GM21529 (cell line): ENCODE results near the gene PLA2G4F.

Experiments used
- ATAC-seq: cut with Tn5 transposase; IDR thresholded peaks from one replicate; pipeline ENCODE4 v1.9.1; 2021; ENCODE audit not compliant: unreplicated experiment

PLA2G4F gene

DNA sequence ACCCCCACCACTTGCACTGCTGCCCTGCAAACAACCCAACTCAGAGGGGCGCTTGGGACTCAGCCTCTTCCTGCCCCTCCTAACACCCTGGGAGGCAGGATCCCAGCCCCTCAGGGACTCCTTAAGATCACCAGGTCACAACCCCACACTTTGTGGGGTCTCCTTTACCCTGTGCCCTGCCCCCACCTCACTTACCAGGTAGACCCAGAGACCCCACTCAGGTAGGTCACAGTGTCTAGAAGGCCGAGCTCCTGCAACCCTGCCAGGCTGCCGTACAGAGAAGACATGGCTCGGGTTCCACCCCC lies 9.1 kb downstream of the PLA2G4F start:
- no peak for ATAC-seq

DNA sequence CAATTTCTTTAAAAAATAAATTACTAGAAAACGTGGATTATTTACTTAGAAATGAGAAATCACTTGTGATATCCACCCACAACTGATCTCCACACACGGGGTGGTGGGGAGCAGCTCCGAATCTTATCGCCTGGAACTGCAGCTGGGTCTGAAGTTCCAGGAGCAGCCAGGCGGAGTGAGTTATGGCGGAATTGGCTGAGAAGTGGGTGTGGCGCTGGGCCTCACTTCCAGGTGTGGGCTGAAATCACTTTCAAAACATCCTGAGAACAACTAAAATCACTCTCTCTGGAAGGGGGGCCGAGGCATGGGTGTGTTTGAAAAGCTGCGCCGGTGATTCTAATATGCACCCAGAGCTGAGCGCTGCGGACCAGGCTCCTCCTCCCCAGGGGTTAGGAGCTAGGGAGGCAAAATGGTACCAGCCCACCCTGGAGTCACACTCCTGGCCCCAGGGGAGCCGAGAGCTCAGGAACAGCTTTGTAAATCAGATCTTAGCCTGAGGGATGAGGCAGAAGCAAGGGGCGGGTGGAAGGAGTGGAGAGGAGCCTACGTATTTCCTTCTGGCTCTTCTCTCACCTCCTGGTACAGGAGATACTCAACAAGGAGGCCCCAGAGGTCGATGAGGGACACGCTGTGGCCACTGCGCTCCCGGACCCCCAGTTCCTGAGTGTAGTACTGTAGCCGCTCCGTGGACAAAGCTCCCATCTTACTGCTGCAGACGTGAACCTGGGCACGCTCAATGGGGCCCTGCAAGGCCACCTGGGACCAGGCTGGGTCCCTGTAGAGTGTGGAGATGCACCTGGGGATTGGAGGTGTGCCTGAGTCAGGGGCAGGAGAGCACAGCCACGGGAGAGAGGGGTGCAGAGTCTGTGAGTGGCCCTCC lies 9.6 kb downstream of the PLA2G4F start:
- ATAC-seq = no peak

DNA sequence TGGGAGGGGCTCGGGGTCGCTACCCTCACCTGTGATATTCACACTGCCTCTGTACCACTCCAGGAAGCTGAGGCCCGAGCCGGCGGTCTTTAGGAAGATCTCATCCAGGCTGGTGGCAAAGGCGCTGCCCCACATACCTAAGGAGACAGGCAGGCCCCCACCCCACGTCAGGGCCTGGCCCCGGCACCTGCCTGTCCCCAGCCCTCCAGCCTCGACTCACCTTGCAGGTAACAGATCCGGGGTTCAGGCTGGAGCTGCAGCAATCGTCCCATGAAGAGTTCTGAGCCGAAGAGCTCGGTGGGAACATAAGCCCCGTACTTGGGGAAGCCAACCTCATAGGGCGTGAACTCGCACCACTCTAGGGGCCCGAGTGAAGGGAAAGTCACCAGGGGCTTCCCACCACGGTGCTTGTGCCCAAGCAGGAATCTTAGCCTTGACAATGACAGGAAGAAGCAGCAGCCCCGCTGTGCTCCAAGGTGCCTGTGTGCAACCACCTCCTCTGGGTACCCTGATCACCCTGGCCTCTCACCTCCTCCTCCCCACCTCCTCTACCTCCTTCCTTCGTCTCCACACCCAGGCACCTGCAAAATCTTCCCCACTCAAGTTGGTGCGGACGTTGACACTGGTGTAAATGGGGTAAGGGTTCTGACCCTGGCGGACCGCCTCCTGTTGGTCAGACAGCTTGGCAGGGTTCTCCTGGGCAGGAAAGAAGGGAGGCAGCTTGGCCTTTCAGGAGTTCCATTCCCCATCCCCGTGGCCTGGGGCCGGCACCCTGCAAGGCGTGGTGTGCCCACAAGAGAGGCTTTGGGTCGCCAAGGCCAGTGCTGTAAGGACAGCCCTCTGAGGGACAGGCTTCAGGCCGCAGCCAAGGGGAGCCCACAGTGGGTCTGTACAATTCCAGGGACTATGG lies 10.6 kb downstream of the PLA2G4F start:
- no peak for ATAC-seq

DNA sequence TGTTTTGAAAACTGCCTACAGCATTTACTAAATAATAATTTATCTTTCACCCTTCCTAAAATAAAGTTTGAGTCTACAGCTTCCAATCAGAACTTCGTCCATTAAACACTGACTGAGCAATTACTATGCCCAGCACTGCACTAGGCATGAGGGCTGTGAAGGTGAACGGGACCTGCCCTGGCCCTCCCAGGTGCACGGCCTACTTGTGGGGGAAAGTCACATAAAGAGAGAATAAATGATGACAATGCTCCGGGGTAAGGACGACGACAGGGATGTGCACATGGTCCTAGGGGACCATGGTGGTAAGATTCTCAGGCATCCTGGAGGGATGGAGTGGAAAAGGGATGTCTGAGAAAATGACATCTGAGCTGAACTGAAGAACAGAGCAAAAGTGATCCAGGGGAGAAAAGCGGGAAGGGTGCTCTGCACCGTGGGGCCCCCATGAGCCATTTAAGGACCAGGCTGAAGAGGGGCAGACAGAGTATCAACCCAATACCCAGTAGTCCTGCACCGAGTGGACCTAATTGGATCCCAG lies 11.5 kb downstream of the PLA2G4F start:
- no peak for ATAC-seq

DNA sequence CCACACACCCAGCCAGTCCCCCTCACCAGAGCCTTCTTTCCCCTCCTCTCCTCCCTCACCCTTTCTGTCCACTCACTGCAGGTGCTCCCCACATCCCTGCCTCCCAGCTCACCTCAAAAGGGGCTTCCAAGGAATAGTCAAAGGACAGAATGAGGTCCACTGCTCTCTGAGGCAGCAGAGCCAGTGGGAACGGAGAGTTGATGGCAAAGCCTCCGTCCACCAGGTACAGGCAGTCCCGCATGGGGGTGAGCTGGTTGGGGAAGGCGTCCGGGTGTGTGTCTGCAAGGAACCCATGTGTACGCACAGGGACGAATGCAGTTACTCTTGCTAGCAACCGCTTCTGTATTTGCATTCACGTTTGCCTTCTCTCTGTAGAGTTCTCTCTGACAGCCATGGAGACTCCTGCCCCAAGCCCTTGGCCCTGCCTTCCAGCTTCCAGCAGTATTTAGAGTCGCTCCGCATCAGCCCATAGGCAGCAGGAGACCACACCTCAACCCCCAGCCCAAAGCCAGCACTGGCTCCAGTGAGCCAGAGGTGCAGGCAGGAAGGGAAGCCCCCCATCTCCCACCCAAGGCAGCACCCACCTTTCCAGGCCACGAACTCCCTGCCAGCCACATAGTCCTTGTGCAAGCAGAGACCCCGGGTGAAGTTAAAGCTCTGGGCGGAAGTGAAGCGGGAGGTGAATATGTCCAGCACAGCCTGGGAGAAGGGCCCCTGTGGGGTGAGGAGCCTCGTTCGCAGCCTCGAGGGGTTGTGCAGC lies 12.4 kb downstream of the PLA2G4F start:
- no peak for ATAC-seq

DNA sequence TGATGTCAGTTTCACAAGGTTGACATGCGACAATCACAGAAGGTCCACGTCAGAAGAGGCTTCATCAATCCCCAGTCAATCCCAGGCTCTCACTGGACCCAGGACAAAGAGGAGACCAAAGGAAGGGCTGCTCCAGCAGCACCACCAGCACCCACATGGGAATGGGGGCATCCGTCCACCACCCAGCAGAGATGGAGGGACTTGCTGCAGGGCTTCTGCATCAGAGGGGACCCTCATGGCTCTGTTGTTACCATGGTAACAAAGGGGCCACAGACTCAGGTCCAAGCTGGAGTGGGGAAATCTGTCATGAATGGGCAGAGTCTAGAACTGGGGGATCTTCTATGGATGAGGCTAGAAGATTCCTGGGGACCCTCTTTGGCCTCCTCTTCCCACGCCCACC lies 13.1 kb downstream of the PLA2G4F start:
- no peak for ATAC-seq

DNA sequence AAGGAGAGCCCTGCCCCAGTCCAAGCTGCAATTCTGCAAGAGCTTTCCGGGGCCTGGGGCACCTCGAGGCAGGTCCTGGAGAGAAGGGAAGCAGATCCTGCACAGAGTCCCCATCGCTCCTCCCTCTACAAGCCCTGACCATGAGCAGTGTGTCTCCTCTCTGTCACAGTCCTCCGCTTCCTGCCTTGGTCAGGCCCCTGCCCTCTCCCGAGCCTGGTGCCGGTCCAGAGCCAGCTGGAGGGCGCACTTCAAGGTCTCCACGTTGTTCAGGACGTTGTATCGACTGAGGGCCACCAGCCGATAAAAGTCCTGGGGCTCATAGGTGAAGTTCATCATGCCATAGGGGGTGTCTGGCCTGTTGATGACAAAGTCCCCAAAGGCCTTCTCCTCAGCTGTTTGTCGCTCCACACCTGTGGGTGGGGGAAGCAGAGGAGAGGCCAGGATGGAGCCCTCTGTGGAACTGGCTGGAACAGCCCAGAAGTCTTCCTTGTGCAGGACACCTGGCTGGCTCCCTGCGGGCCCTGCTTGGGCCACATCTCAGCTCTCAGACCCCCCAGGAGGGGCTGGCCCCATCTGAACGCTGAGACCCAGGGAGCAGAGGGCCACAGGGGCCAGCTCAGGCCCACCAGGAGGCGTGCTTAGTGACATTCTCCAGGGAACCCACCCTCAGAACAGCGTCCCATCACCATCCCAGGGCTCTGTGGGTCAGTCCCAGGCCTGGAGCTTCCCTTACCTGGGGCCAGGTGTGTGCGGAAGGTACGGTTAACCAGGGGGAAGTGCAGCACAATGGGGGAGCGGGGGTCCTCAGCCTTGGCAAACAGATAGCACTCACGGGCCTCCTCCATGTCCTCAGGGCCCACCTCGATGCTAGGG lies 14.4 kb downstream of the PLA2G4F start:
- ATAC-seq = no peak

DNA sequence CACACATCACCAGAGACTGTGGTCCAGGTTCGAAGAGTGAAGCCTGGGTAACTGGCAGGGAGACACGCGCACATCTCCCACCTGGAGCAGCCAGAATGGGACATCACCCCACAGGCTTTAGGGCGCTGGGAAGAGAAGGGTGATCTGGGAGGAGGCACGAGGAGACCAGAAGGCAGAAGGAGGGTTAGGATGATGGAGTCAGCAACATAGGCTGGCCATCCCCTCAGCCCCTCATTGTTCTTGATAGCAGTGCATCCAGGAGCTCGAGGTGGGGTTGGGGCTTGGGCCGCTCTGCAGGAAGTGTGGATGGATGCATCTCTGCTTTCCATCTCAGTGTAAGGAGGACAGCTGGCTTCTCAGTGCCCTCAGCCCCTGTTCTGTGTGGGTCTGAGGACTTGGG lies 15.2 kb downstream of the PLA2G4F start:
- no peak for ATAC-seq

DNA sequence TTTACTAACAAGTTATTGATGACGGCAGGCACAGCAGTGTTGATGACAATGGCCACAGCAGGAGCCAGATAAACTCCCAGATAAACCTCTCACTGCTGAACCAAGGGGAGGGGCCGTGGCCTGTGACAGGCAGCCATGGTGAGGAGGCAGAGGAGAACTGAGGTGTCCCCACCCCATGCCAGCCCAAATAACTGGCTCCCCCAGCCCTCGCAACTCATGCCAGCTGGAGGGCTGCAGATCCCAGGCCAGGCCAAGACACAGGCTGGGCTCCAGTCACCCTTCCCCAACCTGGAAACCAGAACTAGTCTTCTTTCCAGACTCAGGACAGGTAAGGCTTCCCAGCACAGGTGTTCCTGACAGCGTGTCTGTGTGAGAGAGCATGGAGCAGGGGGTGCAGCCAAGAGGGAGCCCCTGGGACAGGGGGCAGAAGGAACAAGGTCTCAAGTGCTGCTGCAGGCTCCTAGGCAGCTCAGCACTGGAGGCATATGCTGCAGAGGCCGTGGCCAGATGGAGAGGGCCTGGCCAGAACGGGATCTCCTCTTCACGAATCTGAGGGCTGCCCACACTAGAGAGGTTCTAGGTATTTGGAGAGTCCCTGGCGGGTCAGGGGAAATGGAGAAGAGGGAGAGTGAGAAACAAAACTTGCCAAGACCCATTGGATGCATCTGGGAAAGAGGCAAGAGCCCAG lies 15.9 kb downstream of the PLA2G4F start:
- ATAC-seq = no peak

DNA sequence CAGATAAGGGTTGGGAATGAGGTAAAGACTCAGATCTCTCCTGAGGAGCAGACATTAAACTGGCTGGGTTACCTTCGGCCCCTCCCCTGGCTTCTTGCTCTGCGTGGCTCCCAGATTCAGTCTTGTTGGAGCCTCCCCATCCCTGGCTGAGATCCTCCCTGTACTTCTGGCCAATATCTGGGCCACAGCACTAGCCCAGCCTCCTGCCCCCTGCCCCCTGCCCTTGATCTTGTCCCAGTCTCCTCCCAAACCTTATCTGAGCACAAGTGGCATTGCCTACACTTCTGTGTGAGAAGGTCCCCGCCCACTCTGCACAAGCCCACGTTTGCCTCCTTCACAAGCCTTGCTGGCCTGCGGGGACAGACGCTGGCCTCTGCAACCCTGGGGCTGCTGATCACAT lies 16.8 kb downstream of the PLA2G4F start:
- no peak for ATAC-seq

DNA sequence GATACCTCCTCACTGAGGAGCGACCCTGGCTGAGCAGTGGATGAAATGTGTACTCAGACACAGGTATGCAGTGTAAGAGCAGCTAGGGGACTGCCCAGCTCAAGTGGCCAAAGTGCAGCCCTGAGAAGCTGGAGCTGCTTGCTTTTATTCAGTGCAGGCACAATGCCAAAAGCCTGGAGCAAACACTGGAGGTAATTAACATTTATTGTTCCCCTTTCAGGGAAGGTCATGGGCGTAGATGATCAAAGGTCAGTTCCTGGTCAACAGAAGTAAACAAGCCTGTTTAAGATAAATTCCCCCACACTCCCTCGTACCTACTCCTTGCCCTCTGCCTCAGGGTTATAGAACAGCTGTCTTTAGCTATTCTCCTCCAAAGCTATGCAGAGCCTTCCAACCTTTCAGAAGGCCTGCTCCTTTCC lies 17.5 kb downstream of the PLA2G4F start:
- no peak for ATAC-seq

DNA sequence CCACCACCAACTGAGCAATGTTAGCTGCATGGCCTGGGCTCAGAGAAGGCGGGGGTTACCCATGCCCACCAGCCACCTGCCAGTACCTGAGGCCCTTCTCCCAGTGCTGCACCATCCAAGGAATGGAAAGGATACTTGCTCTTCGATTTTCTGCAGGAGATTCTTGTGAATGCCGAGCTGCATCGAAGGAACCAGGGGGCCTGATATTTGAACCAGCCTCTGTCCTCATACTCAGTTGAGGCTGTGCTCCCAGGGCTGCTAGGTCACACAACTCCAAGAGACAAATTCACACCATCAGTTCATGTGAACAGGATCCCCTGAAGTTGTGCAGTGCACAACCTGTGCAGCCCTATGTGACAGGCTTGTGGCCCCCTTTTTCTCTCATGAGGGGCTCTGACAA lies 18.0 kb downstream of the PLA2G4F start:
- no peak for ATAC-seq

DNA sequence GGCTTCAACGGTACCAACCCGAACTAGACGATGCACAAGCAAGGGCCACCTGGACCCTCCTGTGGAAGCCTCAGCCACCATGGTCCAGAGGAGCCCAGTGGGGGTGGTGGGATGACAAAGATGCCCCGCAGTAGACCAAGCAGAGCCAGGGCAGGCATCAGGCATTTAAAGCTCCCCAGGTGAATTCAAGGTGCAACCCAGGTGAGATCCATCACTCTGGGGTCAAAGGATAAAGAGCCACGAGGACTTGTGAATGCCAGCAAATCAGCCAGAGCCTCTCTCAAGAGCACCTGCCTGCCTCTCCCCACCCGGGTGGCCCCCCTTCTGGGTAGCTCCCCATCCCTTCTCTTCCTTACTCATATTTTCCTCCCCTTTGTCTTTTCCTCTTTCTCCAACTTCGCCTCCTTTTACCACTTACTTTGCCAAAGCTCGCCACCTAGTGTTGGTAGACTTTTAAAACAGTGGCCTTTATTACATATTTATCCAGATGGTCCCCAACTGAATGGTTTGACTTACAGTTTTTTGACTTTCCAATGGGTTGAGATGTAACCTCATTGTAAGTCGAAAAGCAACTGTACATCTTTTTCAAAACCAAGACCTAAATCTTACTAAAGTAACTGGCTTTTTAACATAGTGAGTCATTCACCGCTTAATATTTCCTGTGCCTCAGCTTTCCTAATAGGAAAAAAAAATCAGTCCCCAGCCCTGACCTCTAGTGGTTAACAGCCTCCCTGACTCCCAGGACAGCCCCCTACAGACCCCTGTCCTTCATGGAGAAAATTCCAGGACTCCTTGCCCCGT lies 18.8 kb downstream of the PLA2G4F start:
- ATAC-seq = no peak

DNA sequence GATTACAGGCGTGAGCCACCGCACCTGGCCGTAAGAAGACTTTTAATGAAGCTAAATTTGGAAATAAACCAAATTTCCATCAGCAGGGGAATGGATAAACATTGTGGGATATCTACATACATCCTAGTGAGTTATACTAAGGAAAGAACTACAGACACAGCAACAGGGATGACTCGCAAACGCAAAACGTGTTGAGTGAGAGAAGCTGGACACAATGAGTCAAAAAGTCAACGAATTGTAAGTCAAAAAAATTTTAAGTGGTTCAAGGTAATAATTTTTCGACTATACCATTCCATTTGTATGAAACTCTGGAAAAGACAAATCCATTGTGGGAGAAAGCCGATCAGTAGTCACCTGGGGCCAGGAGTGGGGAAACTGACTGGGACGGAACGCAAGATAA lies 19.9 kb downstream of the PLA2G4F start:
- no peak for ATAC-seq

DNA sequence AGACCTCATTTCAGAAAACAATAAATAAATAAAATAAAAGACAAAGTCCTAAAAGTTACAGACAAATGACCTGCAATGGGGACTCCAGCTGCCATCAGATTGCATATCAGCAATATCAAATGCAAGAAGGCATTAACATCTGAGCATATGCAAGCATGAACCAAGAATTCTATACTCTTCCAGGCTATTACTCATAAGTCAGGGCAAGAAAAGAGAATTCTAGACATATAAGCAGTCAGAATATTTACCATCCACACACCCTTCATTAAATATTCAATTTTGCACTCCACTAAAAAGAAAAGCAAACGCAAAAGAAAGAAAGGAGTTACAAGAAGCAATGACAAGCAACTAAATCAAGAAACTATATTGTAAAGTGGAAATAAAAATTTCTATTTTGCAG lies 21.1 kb downstream of the PLA2G4F start:
- no peak for ATAC-seq

DNA sequence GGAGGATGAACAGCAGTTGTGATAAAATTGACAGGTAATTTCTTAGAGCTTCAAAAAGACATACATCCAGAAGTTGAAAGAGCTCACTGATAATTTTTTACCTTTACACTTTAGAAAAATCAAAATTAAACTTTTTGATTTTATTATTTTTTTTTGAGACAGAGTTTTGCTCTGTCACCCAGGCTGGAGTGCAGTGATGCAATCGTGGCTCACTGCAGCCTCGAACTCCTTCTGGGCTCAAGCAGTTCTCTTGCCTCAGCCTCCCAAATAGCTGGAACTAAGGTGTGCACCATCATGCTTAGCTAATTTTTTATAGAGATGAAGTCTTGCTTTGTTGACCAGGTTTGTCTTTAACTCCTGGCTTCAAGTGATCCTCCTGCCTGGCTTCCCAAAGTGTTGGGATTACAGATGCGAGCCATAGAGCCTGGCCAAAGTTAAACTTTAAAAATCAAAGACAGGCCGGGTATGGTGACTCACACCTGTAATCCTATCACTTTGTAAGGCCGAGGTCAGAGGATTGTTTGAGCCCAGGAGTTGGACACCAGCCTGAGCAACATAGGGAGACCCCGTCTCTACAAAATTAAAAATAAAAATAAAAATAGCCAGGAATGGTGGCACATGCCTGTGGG lies 21.7 kb downstream of the PLA2G4F start:
- no peak for ATAC-seq

DNA sequence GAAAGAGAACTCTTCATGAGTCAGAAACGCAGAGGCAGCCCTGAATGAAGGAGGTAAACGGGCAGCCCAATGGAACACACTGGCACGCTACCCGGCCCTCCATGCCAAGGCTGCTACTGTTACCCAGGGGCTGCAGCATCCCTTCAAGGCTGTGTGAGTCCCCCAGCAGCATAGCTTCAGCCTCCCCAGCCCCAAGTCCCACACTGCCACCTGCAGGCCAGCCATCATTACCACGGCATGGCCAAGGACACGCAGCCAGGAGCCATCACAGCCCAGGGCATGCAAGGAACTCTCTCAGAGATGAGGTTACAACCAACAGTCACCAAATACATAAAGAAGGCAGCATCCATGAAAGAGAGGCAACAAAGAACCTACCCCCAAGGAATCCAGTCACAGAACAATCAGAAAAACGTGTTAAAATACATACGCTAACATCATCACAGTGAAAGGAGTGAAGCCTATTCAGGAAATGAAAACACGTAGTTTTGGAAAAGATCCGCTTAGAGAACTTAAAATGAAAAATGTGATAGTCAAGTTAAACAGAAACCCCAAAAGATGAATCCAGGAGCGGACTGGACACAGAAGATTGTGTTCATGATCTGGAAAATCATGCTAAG lies 22.4 kb downstream of the PLA2G4F start:
- no peak for ATAC-seq

DNA sequence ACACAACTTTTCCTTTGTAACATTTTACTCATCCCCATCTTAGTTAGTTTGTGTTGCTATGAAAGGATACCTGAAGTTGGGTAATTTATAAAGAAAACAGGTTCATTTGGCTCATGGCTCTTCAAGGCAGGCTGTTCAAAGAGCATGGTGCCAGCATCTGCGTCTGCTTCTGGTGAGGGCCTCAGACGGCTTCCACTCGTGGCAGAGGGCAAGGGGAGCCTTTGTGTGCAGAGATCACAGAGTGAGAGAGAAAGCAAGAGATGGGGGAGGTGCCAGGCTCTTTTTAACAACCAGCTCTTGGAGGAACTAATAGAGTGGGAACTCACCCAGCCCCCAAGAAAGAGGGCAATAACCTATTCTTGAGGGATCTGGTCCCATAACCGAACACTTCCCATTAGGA lies 23.1 kb downstream of the PLA2G4F start:
- ATAC-seq = no peak
